Cardiac muscle cell (in vitro differentiated cells and primary cell): ENCODE results near the gene PIEZO2. TPM values are rescaled to one million over a fixed set of nuclear protein-coding genes. Genes with fewer than 3 reads are reported as not detected.

Experiments
- DNase-seq, 2 donors: peaks; one replicate each; pipeline versions ENCODE4 v3.0.0 to v3.0.0-alpha.2; 2010 to 2017; ENCODE audit warnings: low read depth in 1 of 2, low spot score in 1 of 2
- H3K27ac ChIP-seq: fragments of 200-600 bp; sonication (generic); 2 replicates; pipeline ENCODE4 v1.5.1; 2016
- H3K27me3 ChIP-seq: fragments of 200-600 bp; sonication (generic); 2 replicates; pipeline ENCODE4 v1.6.0; 2016; ENCODE audit warnings: control low read depth
- H3K36me3 ChIP-seq: fragments of 200-600 bp; sonication (generic); 2 replicates; pipeline ENCODE4 v1.5.1; 2016; ENCODE audit warnings: control low read depth
- H3K4me1 ChIP-seq: fragments of 200-600 bp; sonication (generic); 2 replicates; pipeline ENCODE4 v1.8.1; 2017; ENCODE audit warnings: low read depth, mild to moderate bottlenecking, mixed run types
- H3K4me3 ChIP-seq: fragments of 200-600 bp; sonication (generic); 2 replicates; pipeline ENCODE4 v1.5.1; 2016; ENCODE audit warnings: mild to moderate bottlenecking
- H3K9me3 ChIP-seq: fragments of 200-600 bp; sonication (generic); 2 replicates; pipeline ENCODE4 v1.5.1; 2017; ENCODE audit warnings: low read depth, mild to moderate bottlenecking, control low read depth
- CTCF ChIP-seq: IDR thresholded peaks from 2 replicates; pipeline ENCODE4 v1.5.1; 2012; ENCODE audit warnings: low read depth, mild to moderate bottlenecking, low read length
- polyA plus RNA-seq: library from polyadenylated mRNA; unstranded; fragments of >200 nt; fragmentation: Nextera tagmentation; extraction: Ambion mirVana; gene quantifications from 2 replicates; pipeline ENCODE4 v1.2.1, GENCODE V29; 2016
- total RNA-seq: library from RNA; depleted of rRNA; stranded (reverse); fragments of >200 nt; gene quantifications from 2 replicates; pipeline ENCODE4 v1.2.3, GENCODE V29; 2016

Gene PIEZO2
- total and polyA plus RNA-seq, 2 experiments from 2014 or later: 0.04 to 0.69 TPM

GRCh38 chr18:10745219-10745618 lies 404.1 kb downstream of the PIEZO2 start:
- no peak for DNase-seq
- Histone ChIP-seq H3K27ac (no peak overlapping the region), H3K4me3 (no peak overlapping the region), H3K27me3 (no peaks in the 10 kb centered on the region), H3K9me3 (no peaks in the 10 kb centered on the region), H3K36me3 (no peaks in the 10 kb centered on the region), H3K4me1 (peaks cover 10% of the 10 kb centered on the region)
- TF ChIP-seq CTCF: no peak

GRCh38 chr18:10743766-10744165 lies 405.6 kb downstream of the PIEZO2 start:
- Histone ChIP-seq H3K9me3 (no peaks in the 10 kb centered on the region), H3K27me3 (no peaks in the 10 kb centered on the region), H3K27ac (no peak overlapping the region), H3K4me1 (peaks cover 10% of the 10 kb centered on the region), H3K4me3 (no peak overlapping the region), H3K36me3 (no peaks in the 10 kb centered on the region)
- no peak for TF ChIP-seq CTCF
- DNase-seq: no peak

- Histone ChIP-seq H3K4me1 (no peaks in the 10 kb centered on the region), H3K27me3 (no peaks in the 10 kb centered on the region), H3K36me3 (no peaks in the 10 kb centered on the region), H3K27ac (no peak overlapping the region), H3K4me3 (no peak overlapping the region), H3K9me3 (no peaks in the 10 kb centered on the region)
- no peak for TF ChIP-seq CTCF
- peak in 1 of 2 donors; percentile 49 for DNase-seq
Measured at GRCh38 chr18:10739152-10739551, 410.2 kb downstream of the PIEZO2 start.

- DNase-seq: peak in 1 of 2 donors; percentile 60
- Histone ChIP-seq H3K27ac (no peak overlapping the region), H3K27me3 (no peaks in the 10 kb centered on the region)
Measured at GRCh38 chr18:10736984-10737383, 412.4 kb downstream of the PIEZO2 start.

GRCh38 chr18:10732990-10733389 lies 416.4 kb downstream of the PIEZO2 start:
- DNase-seq: no peak
- Histone ChIP-seq H3K4me3 (no peak overlapping the region), H3K27ac (no peak overlapping the region), H3K27me3 (no peaks in the 10 kb centered on the region), H3K36me3 (no peaks in the 10 kb centered on the region), H3K4me1 (no peaks in the 10 kb centered on the region), H3K9me3 (no peaks in the 10 kb centered on the region)
- TF ChIP-seq CTCF: no peak

More at GRCh38 chr18:10736984-10737383, 412.4 kb downstream of the PIEZO2 start:
- no peak for TF ChIP-seq CTCF
- Histone ChIP-seq H3K4me3 (no peak overlapping the region), H3K36me3 (no peaks in the 10 kb centered on the region), H3K9me3 (no peaks in the 10 kb centered on the region), H3K4me1 (no peaks in the 10 kb centered on the region)

GRCh38 chr18:10727477-10727876 lies 421.9 kb downstream of the PIEZO2 start:
- no peak for TF ChIP-seq CTCF
- DNase-seq: peak in 1 of 2 donors; percentile 25

More at GRCh38 chr18:10727477-10727876, 421.9 kb downstream of the PIEZO2 start:
- Histone ChIP-seq H3K9me3 (no peaks in the 10 kb centered on the region), H3K36me3 (no peaks in the 10 kb centered on the region), H3K27ac (no peak overlapping the region), H3K27me3 (no peaks in the 10 kb centered on the region), H3K4me1 (no peaks in the 10 kb centered on the region), H3K4me3 (no peak overlapping the region)
